ENCODE results near the gene ZMYM2.

Gene ZMYM2

GRCh38 chr13:20028953-20029352, 70.4 kb downstream of the ZMYM2 start:
- H3K4me2 ChIP-seq (ENCODE audit: low read depth, low read length), result no peak overlapping the region
- no peaks in the 10 kb centered on the region for H3K79me2 ChIP-seq (ENCODE audit: low read length)
- no peak overlapping the region for H3K27ac ChIP-seq (ENCODE audit: low read length)
- no peaks in the 10 kb centered on the region for H3K9me2 ChIP-seq (replicated peaks; ENCODE audit: insufficient read depth, low read length)
- no peak for DNase-seq
- no peaks in the 10 kb centered on the region for H3K4me1 ChIP-seq (ENCODE audit: low read length)
- no peaks in the 10 kb centered on the region for H4K20me1 ChIP-seq (ENCODE audit: insufficient read depth, low read length)
- no peak for TF ChIP-seq EZH2phosphoT487 (IDR thresholded peaks at IDR 0.05; ENCODE audit: low read length)
- no peak for TF ChIP-seq CTCF (IDR thresholded peaks at IDR 0.05; ENCODE audit: low read length)
- no peak for TF ChIP-seq EZH2 (optimal IDR thresholded peaks at IDR 0.05; ENCODE audit: low read depth, low read length)
- H3F3A ChIP-seq (ENCODE audit: insufficient read depth, low read length), result no peaks in the 10 kb centered on the region
- H3K36me3 ChIP-seq (replicated peaks; ENCODE audit: insufficient read depth, low read length), result no peaks in the 10 kb centered on the region; the same call in 1 of the 2 replicates
- H3K9me3 ChIP-seq (replicated peaks; ENCODE audit: insufficient read depth, low read length), result no peaks in the 10 kb centered on the region
- H3K4me3 ChIP-seq (ENCODE audit: low read length), result no peak overlapping the region
- no peak overlapping the region for H2AFZ ChIP-seq (ENCODE audit: low read length)
- no peaks in the 10 kb centered on the region for H3K27me3 ChIP-seq (replicated peaks; ENCODE audit: insufficient read depth, low read length)
- H3K9ac ChIP-seq (ENCODE audit: low read length), result no peak overlapping the region

DNA sequence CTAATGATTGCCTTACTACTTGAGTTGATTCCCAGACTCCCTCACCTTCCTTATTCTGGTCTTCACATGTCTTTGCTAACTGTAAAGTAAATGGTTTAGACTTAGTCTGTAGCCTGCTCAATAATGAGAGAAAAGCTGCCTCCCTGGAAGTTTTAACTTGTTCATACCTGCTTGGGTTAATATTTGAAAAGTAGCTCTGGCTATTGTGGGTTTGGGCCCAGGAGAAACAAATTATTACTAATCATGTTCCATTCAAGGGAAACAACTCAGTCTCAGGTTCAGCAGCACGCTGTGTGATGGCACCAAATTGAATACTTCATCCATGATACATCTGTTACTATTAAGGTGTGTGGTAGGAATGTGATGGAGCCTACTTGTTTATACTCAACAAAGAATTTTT, 75.0 kb downstream of the ZMYM2 start:
- Histone ChIP-seq H3K27ac (ENCODE audit: low read length) (no peak overlapping the region), H3F3A (ENCODE audit: insufficient read depth, low read length) (no peaks in the 10 kb centered on the region), H3K79me2 (ENCODE audit: low read length) (no peaks in the 10 kb centered on the region), H3K27me3 (replicated peaks; ENCODE audit: insufficient read depth, low read length) (no peaks in the 10 kb centered on the region), H2AFZ (ENCODE audit: low read length) (no peak overlapping the region), H3K4me1 (ENCODE audit: low read length) (no peaks in the 10 kb centered on the region), H3K4me3 (ENCODE audit: low read length) (no peak overlapping the region), H3K4me2 (ENCODE audit: low read depth, low read length) (no peak overlapping the region), H3K36me3 (replicated peaks; ENCODE audit: insufficient read depth, low read length) (no peaks in the 10 kb centered on the region; the same call in 1 of the 2 replicates), H3K9me2 (replicated peaks; ENCODE audit: insufficient read depth, low read length) (no peaks in the 10 kb centered on the region), H4K20me1 (ENCODE audit: insufficient read depth, low read length) (no peaks in the 10 kb centered on the region), H3K9me3 (replicated peaks; ENCODE audit: insufficient read depth, low read length) (no peaks in the 10 kb centered on the region), H3K9ac (ENCODE audit: low read length) (no peak overlapping the region)
- no peak for TF ChIP-seq CTCF (IDR thresholded peaks at IDR 0.05; ENCODE audit: low read length)
- DNase-seq, result no peak

- TF ChIP-seq EZH2 (optimal IDR thresholded peaks at IDR 0.05; ENCODE audit: low read depth, low read length) (no peak), CTCF (IDR thresholded peaks at IDR 0.05; ENCODE audit: low read length) (no peak), EZH2phosphoT487 (IDR thresholded peaks at IDR 0.05; ENCODE audit: low read length) (no peak)
- Histone ChIP-seq H3K27ac (ENCODE audit: low read length) (no peak overlapping the region), H3K4me2 (ENCODE audit: low read depth, low read length) (no peak overlapping the region), H3K36me3 (replicated peaks; ENCODE audit: insufficient read depth, low read length) (no peaks in the 10 kb centered on the region; the same call in 1 of the 2 replicates), H2AFZ (ENCODE audit: low read length) (no peak overlapping the region), H3K9me3 (replicated peaks; ENCODE audit: insufficient read depth, low read length) (no peaks in the 10 kb centered on the region), H3K79me2 (ENCODE audit: low read length) (no peaks in the 10 kb centered on the region), H4K20me1 (ENCODE audit: insufficient read depth, low read length) (no peaks in the 10 kb centered on the region), H3F3A (ENCODE audit: insufficient read depth, low read length) (no peaks in the 10 kb centered on the region), H3K9ac (ENCODE audit: low read length) (no peak overlapping the region), H3K9me2 (replicated peaks; ENCODE audit: insufficient read depth, low read length) (no peaks in the 10 kb centered on the region), H3K4me3 (ENCODE audit: low read length) (no peak overlapping the region), H3K27me3 (replicated peaks; ENCODE audit: insufficient read depth, low read length) (no peaks in the 10 kb centered on the region), H3K4me1 (ENCODE audit: low read length) (no peaks in the 10 kb centered on the region)
- DNase-seq, result no peak
Measured at GRCh38 chr13:20035130-20035529, 76.6 kb downstream of the ZMYM2 start.
